Hepatic stellate cell (primary cell): ENCODE measurements around the gene TMEM271.

ENCODE experiments used
- DNase-seq: peaks from one replicate; pipeline ENCODE4 v3.0.0; 2011; ENCODE audit warnings: low spot score

The TMEM271 gene

GRCh38 chr4:533318-534100, 42.6 kb downstream of the TMEM271 start:
- DNase-seq, result no peak

- DNase-seq, result peak; percentile 24
These were observed 43.3 kb downstream of the TMEM271 start for GRCh38 chr4:532588-533317.

GRCh38 chr4:531721-532565, 44.2 kb downstream of the TMEM271 start:
- no peak for DNase-seq

GRCh38 chr4:531076-531475, 45.0 kb downstream of the TMEM271 start:
- DNase-seq, result no peak

- DNase-seq, result no peak
These were observed 45.9 kb downstream of the TMEM271 start for GRCh38 chr4:530017-530781.

- no peak for DNase-seq
These were observed 46.5 kb downstream of the TMEM271 start for GRCh38 chr4:529563-529962.

- DNase-seq, result no peak
These were observed 47.3 kb downstream of the TMEM271 start for GRCh38 chr4:528835-529234.

GRCh38 chr4:528296-528695, 47.8 kb downstream of the TMEM271 start:
- no peak for DNase-seq

- DNase-seq, result no peak
These were observed 49.1 kb downstream of the TMEM271 start for GRCh38 chr4:526971-527460.

GRCh38 chr4:526189-526909, 49.7 kb downstream of the TMEM271 start:
- DNase-seq, result no peak

GRCh38 chr4:525660-526059, 50.4 kb downstream of the TMEM271 start:
- DNase-seq, result no peak

GRCh38 chr4:524196-524595, 51.9 kb downstream of the TMEM271 start:
- no peak for DNase-seq
